SK-N-SH (cell line): Measurements from ENCODE around the gene HEPN1. TPM values are rescaled to one million over a fixed set of nuclear protein-coding genes. Genes with fewer than 3 reads are reported as not detected.

Source experiments
- CTCF ChIA-PET: fragments of 300-600, 350-600 bp; formaldehyde crosslinking; extraction: SDS; loops from one replicate; lab custom pipeline; 2021; lab: Yijun Ruan, JAX
- POLR2A ChIA-PET: fragments of 350-600 bp; sonication (Branson Sonifier 250); formaldehyde crosslinking; extraction: SDS; loops from one replicate; lab custom pipeline; 2020; ENCODE audit warnings: antibody characterized with exemption, inconsistent platforms; lab: Yijun Ruan, JAX
- DNase-seq: peaks from one replicate; pipeline ENCODE4 v3.0.0; 2012
- H2AFZ ChIP-seq: fragments of 200-600 bp; sonication (generic); 2 replicates; pipeline ENCODE4 v1.8.1; 2016; ENCODE audit warnings: antibody characterized with exemption, mild to moderate bottlenecking, low read depth
- H3F3A ChIP-seq: fragments of 200-600 bp; sonication (generic); replicated peaks from 2 replicates; pipeline ENCODE3; 2016; ENCODE audit warnings: antibody characterized with exemption, mild to moderate bottlenecking; ENCODE audit not compliant: insufficient read depth
- H3K27ac ChIP-seq, 2 experiments: fragments of 200-500 bp in 1 of 2; fragments of 200-600 bp in 1 of 2; sonication (Bioruptor generic) in 1 of 2; sonication (generic), shearing (Covaris generic) in 1 of 2; 2 replicates each; pipeline versions ENCODE4 v1.5.1 to v1.6.1; 2014 to 2016; ENCODE audit warnings: low read depth in 2 of 2, inconsistent platforms in 1 of 2, low read length in 1 of 2, mild to moderate bottlenecking in 1 of 2, mixed read lengths in 1 of 2
- H3K27me3 ChIP-seq: fragments of 200-600 bp; sonication (generic), shearing (Covaris generic); 2 replicates; pipeline ENCODE4 v1.6.1; 2016; ENCODE audit warnings: mixed run types; ENCODE audit not compliant: insufficient read depth
- H3K36me3 ChIP-seq, 2 experiments: fragments of 200-500 bp in 1 of 2; fragments of 200-600 bp in 1 of 2; sonication (Bioruptor generic) in 1 of 2; sonication (generic) in 1 of 2; replicated peaks in 1 of 2; 2 replicates each; pipeline versions ENCODE3 to v1.5.1; 2014 to 2016; ENCODE audit warnings: low read length in 1 of 2, mild to moderate bottlenecking in 1 of 2; ENCODE audit not compliant: insufficient read depth in 2 of 2, control insufficient read depth in 1 of 2
- H3K4me1 ChIP-seq, 2 experiments: fragments of 200-500 bp in 1 of 2; fragments of 200-600 bp in 1 of 2; sonication (Bioruptor generic) in 1 of 2; sonication (generic), shearing (Covaris generic) in 1 of 2; 2 replicates each; pipeline versions ENCODE4 v1.5.1 to v1.6.1; 2014 to 2016; ENCODE audit warnings: low read depth in 1 of 2, low read length in 1 of 2, mixed run types in 1 of 2; ENCODE audit not compliant: insufficient read depth in 2 of 2, control insufficient read depth in 1 of 2
- H3K4me2 ChIP-seq: fragments of 200-600 bp; sonication (generic), shearing (Covaris generic); 2 replicates; pipeline ENCODE4 v1.6.1; 2017; ENCODE audit warnings: mixed run types
- H3K4me3 ChIP-seq, 2 experiments: fragments of 200-500 bp in 1 of 2; fragments of 200-600 bp in 1 of 2; sonication (Bioruptor generic) in 1 of 2; sonication (generic), shearing (Covaris generic) in 1 of 2; 2 replicates each; pipeline versions ENCODE4 v1.5.1 to v1.8.1; 2014 to 2016; ENCODE audit warnings: low read depth in 2 of 2, inconsistent platforms in 1 of 2, low read length in 1 of 2, mild to moderate bottlenecking in 1 of 2, mixed read lengths in 1 of 2, moderate library complexity in 1 of 2
- H3K79me2 ChIP-seq: fragments of 200-600 bp; sonication (generic); 2 replicates; pipeline ENCODE4 v1.8.1; 2017; ENCODE audit warnings: mild to moderate bottlenecking; ENCODE audit not compliant: insufficient read depth
- H3K9ac ChIP-seq: fragments of 200-600 bp; sonication (generic); 2 replicates; pipeline ENCODE4 v1.6.1; 2017; ENCODE audit warnings: mixed run types
- H3K9me2 ChIP-seq: fragments of 200-600 bp; sonication (generic); 2 replicates; pipeline ENCODE4 v1.6.1; 2017; ENCODE audit warnings: mixed run types
- H3K9me3 ChIP-seq: fragments of 200-600 bp; sonication (generic); 2 replicates; pipeline ENCODE4 v1.6.1; 2017; ENCODE audit warnings: mixed run types, mild to moderate bottlenecking, moderate library complexity
- H4K20me1 ChIP-seq: fragments of 200-600 bp; sonication (generic); 2 replicates; pipeline ENCODE4 v1.6.1; 2017; ENCODE audit warnings: mild to moderate bottlenecking, mixed run types; ENCODE audit not compliant: insufficient read depth
- CHD2 ChIP-seq: fragments of 150-350 bp; IDR thresholded peaks from 2 replicates; pipeline ENCODE4 v1.6.1; 2018; ENCODE audit warnings: low read length; ENCODE audit not compliant: partially characterized antibody
- EP300 ChIP-seq, 2 experiments: IDR thresholded peaks; 2 replicates each; pipeline versions ENCODE4 v1.4.0 to v1.6.1; 2012; ENCODE audit warnings: borderline replicate concordance in 1 of 2, low read depth in 1 of 2, low read length in 1 of 2
- FOXJ3 ChIP-seq: sonication (generic); formaldehyde crosslinking; IDR thresholded peaks from 2 replicates; pipeline ENCODE4 v1.5.1; 2020; ENCODE audit warnings: mild to moderate bottlenecking, missing genetic modification reagents
- FOXM1 ChIP-seq: IDR thresholded peaks from 2 replicates; pipeline ENCODE4 v1.4.0; 2012; ENCODE audit warnings: low read depth, mild to moderate bottlenecking
- GABPA ChIP-seq: IDR thresholded peaks from 2 replicates; pipeline ENCODE4 v1.4.0; 2012; ENCODE audit warnings: low read depth, mild to moderate bottlenecking
- MAX ChIP-seq: IDR thresholded peaks from 2 replicates; pipeline ENCODE4 v1.4.0; 2012; ENCODE audit warnings: low read depth
- NRF1 ChIP-seq: IDR thresholded peaks from 2 replicates; pipeline ENCODE4 v1.6.1; 2012; ENCODE audit warnings: low read depth, mild to moderate bottlenecking, low read length
- POLR2AphosphoS5 ChIP-seq: IDR thresholded peaks from 2 replicates; pipeline ENCODE4 v1.6.1; 2012; ENCODE audit warnings: low read depth, low read length
- RAD21 ChIP-seq: IDR thresholded peaks from 2 replicates; pipeline ENCODE4 v1.6.1; 2012; ENCODE audit warnings: mild to moderate bottlenecking, low read length
- RXRA ChIP-seq: IDR thresholded peaks from 2 replicates; pipeline ENCODE4 v1.4.0; 2012; ENCODE audit warnings: low read depth, mild to moderate bottlenecking, borderline replicate concordance
- TCF12 ChIP-seq: IDR thresholded peaks from 2 replicates; pipeline ENCODE4 v1.4.0; 2012
- USF1 ChIP-seq: IDR thresholded peaks from 2 replicates; pipeline ENCODE4 v1.4.0; 2012; ENCODE audit warnings: low read depth, borderline replicate concordance
- YY1 ChIP-seq: IDR thresholded peaks from 2 replicates; pipeline ENCODE4 v1.4.0; 2012; ENCODE audit warnings: low read depth, mild to moderate bottlenecking
- ZBTB33 ChIP-seq: IDR thresholded peaks from 2 replicates; pipeline ENCODE4 v1.4.0; 2012; ENCODE audit warnings: low read depth, borderline replicate concordance
- WGBS: methylation state at CpG from one replicate; pipeline ENCODE4 v1.1.6; 2017; ENCODE audit warnings: low lambda C conversion rate; 5-methylcytosine and 5-hydroxymethylcytosine counted together
- polyA plus RNA-seq, 3 experiments: library from polyadenylated mRNA; depleted of rRNA; stranded (reverse); fragments of >200 nt; gene quantifications; 2 replicates each; pipeline ENCODE4 v1.2.3, GENCODE V29; 2012
- TF ChIP-seq, protein P1 (sequence below): fragments of 200-600 bp; sonication (generic); IDR thresholded peaks from 2 replicates; pipeline ENCODE4 v1.6.1; 2017; ENCODE audit warnings: antibody characterized with exemption, mild to moderate bottlenecking, moderate library complexity

The HEPN1 gene
- polyA plus RNA-seq, 1 of the 3 experiments (the other 2 are of a cell fraction): not detected

DNA sequence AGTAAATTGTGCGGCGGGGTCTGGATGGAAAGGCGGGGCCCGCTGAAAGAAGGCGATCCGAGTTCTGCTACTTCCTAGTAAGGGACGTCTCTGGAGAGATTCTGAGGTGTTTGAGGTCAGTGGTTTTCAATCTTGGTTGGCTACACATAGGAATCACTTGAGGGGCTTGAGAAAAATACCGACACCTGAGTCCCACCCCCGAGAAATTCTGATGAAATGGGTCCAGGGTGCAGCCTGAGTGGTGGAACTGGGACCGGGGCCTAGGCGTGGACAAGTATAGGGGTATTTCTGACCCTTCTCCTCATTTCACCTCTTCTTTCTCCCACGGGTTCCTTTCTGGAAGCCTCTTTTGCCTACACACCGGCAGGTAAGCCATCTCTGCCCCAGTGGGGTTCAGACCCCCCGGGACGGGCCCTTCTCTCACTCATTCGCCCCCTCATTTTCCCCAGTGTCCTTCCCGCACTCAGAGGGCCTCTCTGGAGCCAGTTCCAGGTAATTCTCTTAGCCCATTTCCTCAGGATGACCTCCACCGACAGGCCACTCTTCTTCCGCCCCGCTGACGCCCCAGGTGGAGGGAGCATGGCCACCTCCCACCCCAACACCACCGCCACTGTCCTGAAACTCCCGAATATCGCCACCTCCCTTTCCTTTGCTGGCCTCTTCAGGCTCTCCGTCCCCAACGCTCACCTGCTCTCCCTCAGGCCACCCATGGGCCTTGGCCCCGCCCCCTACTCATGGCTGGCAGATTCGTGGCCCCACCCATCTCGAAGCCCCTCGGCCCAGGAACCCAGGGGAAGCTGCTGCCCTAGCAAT, 42.0 kb upstream of the HEPN1 start:
- DNase-seq: no peak
- H3K27me3 ChIP-seq: no peaks in the 10 kb centered on the region
- peak overlapping the region; percentile 45 to 93; a peak in 3 of 4 replicates for H3K27ac ChIP-seq
- no peaks in the 10 kb centered on the region; the same call in 1 of the 2 replicates for H3K79me2 ChIP-seq
- H3K4me3 ChIP-seq: peak overlapping the region; percentile 73 to 80
- no peaks in the 10 kb centered on the region for H3F3A ChIP-seq
- H4K20me1 ChIP-seq: no peaks in the 10 kb centered on the region
- POLR2A ChIA-PET: interaction anchor here (0.6 to 1.4 kb wide), 10 partner anchors 10 to 208 kb away, joined by 3 to 15 read pairs (median 3); partner anchors contain the start of genes CCDC15, SIAE and SPA17
- CTCF ChIA-PET: interaction anchor here (0.5 to 5.0 kb wide), 36 partner anchors 8 to 538 kb away, joined by 3 to 55 read pairs (median 4); partner anchors contain the start of genes CCDC15, MSANTD2, NRGN and ROBO3
- WGBS: 39% methylated on average over 28 of the region's 30 CpGs
- TF ChIP-seq RXRA (no peak), POLR2AphosphoS5 (0 out of 2 replicates have a peak, but pooled peaks have one; percentile 5)
- peak overlapping the region; percentile 97 for H3K9ac ChIP-seq
- peak overlapping the region; percentile 89 for H2AFZ ChIP-seq
- peak overlapping the region; percentile 96 for H3K4me2 ChIP-seq
- no peaks in the 10 kb centered on the region for H3K9me2 ChIP-seq
- no peaks in the 10 kb centered on the region for H3K9me3 ChIP-seq
- peaks cover 0 to 17% of the 10 kb centered on the region in 2 experiments; a peak in 1 of 4 replicates for H3K4me1 ChIP-seq
- no peaks in the 10 kb centered on the region for H3K36me3 ChIP-seq

DNA sequence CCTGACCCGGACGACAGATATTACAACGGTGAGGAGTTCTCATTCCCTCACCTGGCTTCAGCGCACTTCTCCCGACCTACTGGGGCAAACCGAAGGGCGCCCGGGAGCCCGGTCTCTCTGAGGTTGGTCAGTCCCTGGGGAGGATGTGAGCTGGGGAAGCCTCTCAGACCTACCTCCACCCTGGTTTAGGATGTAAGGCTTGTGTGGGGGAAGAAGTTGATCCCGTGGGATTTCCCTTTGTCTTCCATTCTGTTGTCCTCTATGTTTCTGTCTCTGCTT, 41.5 kb upstream of the HEPN1 start:
- H3K79me2 ChIP-seq: no peaks in the 10 kb centered on the region; the same call in 1 of the 2 replicates
- no peaks in the 10 kb centered on the region for H3F3A ChIP-seq
- ChIA-PET POLR2A (no interaction called here), CTCF (interaction anchor here (2.1 to 5.0 kb wide), 2 partner anchors 11 to 84 kb away, joined by 7 to 55 read pairs; partner anchors contain the start of gene ROBO3)
- peak overlapping the region; percentile 96 for H3K4me2 ChIP-seq
- no peaks in the 10 kb centered on the region for H3K27me3 ChIP-seq
- 0 out of 2 replicates have a peak overlapping the region, but pooled peaks have one; percentile 89 for H2AFZ ChIP-seq
- peaks cover 0 to 17% of the 10 kb centered on the region in 2 experiments; a peak in 1 of 4 replicates for H3K4me1 ChIP-seq
- peak overlapping the region; percentile 97; the same call in 1 of the 2 replicates for H3K9ac ChIP-seq
- H3K4me3 ChIP-seq: peak overlapping the region; percentile 73 to 80; a peak in 3 of 4 replicates
- H3K36me3 ChIP-seq: no peaks in the 10 kb centered on the region
- no peaks in the 10 kb centered on the region for H3K9me2 ChIP-seq
- H3K27ac ChIP-seq: no peak overlapping the region
- TF ChIP-seq FOXM1 (no peak), NRF1 (no peak), POLR2AphosphoS5 (no peak), FOXJ3 (CRISPR knock-in tag) (no peak), MAX (no peak), EP300 (IDR thresholded peaks at IDR 0.05; ENCODE audit: borderline replicate concordance in 1 of 2, low read depth in 1 of 2, low read length in 1 of 2) (no peak), RAD21 (no peak), ZBTB33 (no peak), YY1 (no peak), CHD2 (no peak), USF1 (no peak), GABPA (no peak), TCF12 (no peak)
- TF ChIP-seq, protein P1, sequence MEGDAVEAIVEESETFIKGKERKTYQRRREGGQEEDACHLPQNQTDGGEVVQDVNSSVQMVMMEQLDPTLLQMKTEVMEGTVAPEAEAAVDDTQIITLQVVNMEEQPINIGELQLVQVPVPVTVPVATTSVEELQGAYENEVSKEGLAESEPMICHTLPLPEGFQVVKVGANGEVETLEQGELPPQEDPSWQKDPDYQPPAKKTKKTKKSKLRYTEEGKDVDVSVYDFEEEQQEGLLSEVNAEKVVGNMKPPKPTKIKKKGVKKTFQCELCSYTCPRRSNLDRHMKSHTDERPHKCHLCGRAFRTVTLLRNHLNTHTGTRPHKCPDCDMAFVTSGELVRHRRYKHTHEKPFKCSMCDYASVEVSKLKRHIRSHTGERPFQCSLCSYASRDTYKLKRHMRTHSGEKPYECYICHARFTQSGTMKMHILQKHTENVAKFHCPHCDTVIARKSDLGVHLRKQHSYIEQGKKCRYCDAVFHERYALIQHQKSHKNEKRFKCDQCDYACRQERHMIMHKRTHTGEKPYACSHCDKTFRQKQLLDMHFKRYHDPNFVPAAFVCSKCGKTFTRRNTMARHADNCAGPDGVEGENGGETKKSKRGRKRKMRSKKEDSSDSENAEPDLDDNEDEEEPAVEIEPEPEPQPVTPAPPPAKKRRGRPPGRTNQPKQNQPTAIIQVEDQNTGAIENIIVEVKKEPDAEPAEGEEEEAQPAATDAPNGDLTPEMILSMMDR: no peak
- WGBS: 84% methylated on average over 7 of the region's 10 CpGs
- no peaks in the 10 kb centered on the region for H4K20me1 ChIP-seq
- no peaks in the 10 kb centered on the region for H3K9me3 ChIP-seq
- no peak for DNase-seq
